ENCODE results near the gene PCDHGB1. TPM values are rescaled to one million over a fixed set of nuclear protein-coding genes. Genes with fewer than 3 reads are reported as not detected.

Gene PCDHGB1
- polyA plus RNA-seq, 1 experiment, result 2.2 TPM

DNA sequence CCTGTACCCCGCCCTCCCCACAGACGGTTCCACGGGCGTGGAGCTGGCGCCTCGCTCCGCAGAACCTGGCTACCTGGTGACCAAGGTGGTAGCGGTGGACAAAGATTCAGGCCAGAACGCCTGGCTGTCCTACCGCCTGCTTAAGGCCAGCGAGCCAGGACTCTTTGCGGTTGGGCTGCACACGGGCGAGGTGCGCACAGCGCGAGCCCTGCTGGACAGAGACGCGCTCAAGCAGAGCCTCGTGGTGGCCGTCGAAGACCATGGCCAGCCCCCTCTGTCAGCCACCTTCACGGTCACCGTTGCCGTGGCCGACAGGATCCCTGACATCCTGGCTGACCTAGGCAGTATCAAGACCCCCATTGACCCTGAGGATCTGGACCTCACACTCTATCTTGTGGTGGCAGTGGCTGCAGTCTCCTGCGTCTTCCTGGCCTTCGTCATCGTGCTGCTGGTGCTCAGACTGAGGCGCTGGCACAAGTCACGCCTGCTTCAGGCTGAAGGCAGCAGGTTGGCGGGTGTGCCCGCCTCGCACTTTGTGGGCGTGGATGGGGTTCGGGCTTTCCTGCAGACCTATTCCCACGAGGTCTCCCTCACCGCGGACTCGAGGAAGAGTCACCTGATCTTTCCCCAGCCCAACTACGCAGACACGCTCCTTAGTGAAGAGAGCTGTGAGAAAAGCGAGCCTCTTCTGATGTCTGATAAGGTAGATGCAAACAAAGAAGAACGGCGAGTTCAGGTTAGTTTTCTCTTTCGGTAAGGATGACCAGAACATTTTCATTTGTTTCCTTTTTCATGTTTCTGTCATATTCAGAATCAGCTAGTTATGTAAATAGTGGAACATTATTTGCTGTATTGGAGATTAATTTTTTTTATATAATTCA lies 16.4 kb downstream of the PCDHGB1 start:
- ChIA-PET CTCF (interaction anchor here (0.6 to 1.4 kb wide), 3 partner anchors 10 to 424 kb away, joined by 3 read pairs; partner anchors contain the start of gene PCDHGA12), POLR2A (no interaction called here)
- no peak overlapping the region for H3K4me3 ChIP-seq (ENCODE audit: low read depth, low read length)

DNA sequence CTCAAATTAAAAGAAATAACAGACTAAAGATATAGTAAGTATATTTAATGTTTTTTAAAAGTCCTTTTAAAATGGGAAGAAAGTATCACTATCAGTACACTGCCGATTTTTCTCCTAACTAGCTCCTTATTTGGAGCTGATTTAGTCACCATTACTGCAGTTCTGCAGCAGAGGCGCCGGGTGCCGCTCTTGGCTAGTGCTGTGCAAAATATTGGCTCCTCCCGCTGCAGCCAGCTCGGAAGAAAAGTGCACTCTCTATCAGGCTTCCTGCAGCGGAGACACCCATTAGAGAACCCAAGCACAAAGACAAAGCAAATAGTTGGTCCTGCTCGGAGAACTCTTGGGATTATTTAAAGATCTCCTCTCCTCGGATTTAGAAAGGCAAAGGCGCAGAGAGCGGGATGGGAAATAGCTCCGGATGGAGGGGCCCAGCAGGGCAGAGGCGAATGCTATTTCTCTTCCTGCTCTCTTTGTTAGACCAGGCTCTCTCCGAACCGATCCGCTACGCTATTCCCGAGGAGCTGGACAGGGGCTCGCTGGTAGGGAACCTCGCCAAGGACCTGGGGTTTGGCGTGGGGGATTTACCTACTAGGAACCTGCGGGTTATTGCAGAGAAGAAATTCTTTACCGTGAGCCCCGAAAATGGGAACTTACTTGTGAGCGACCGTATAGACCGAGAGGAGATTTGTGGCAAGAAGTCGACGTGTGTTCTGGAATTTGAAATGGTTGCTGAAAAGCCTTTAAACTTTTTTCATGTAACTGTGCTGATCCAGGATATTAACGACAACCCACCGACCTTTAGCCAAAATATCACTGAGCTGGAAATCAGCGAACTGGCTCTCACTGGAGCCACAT lies 20.3 kb downstream of the PCDHGB1 start, which contains the start of gene PCDHGB3:
PCDHGB3 (plus strand) TSS at position 249 of the 855 bp plus-strand sequence; CDS start at position 402, 153 bp downstream.
- POLR2A ChIA-PET, result interaction anchor here (0.6 kb wide), 1 partner anchor 198 kb away, joined by 3 read pairs; no protein-coding TSS in a partner anchor
- DNase-seq (ENCODE audit: low read depth), result no peak
- TF ChIP-seq, protein P1, sequence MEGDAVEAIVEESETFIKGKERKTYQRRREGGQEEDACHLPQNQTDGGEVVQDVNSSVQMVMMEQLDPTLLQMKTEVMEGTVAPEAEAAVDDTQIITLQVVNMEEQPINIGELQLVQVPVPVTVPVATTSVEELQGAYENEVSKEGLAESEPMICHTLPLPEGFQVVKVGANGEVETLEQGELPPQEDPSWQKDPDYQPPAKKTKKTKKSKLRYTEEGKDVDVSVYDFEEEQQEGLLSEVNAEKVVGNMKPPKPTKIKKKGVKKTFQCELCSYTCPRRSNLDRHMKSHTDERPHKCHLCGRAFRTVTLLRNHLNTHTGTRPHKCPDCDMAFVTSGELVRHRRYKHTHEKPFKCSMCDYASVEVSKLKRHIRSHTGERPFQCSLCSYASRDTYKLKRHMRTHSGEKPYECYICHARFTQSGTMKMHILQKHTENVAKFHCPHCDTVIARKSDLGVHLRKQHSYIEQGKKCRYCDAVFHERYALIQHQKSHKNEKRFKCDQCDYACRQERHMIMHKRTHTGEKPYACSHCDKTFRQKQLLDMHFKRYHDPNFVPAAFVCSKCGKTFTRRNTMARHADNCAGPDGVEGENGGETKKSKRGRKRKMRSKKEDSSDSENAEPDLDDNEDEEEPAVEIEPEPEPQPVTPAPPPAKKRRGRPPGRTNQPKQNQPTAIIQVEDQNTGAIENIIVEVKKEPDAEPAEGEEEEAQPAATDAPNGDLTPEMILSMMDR (IDR thresholded peaks at IDR 0.05; ENCODE audit: insufficient read depth, low read depth, low read length), result peak; percentile 61
- H3K4me3 ChIP-seq (ENCODE audit: low read depth, low read length), result peak within 1 kb of the TSS; percentile 24
- CTCF ChIA-PET, result interaction anchor here (0.8 to 3.5 kb wide), 30 partner anchors 10 to 197 kb away, joined by 3 to 18 read pairs (median 4); partner anchors contain the start of genes PCDHB12, PCDHB9, PCDHGA10 and PCDHGA11
- H3K36me3 ChIP-seq (ENCODE audit: control insufficient read depth, insufficient read depth, low read length), result no peaks in the 10 kb centered on the region
- H3K27me3 ChIP-seq (ENCODE audit: control insufficient read depth, insufficient read depth, low read length), result no peaks in the 10 kb centered on the region; the same call in none of the 2 replicates

More for the DNA sequence above, 16.4 kb downstream of the PCDHGB1 start:
- TF ChIP-seq, protein P1 (IDR thresholded peaks at IDR 0.05; ENCODE audit: insufficient read depth, low read depth, low read length), result no peak
- no peaks in the 10 kb centered on the region for H3K36me3 ChIP-seq (ENCODE audit: control insufficient read depth, insufficient read depth, low read length)
- no peak for DNase-seq (ENCODE audit: low read depth)
- H3K27me3 ChIP-seq (ENCODE audit: control insufficient read depth, insufficient read depth, low read length), result peaks cover 2% of the 10 kb centered on the region; the same call in 1 of the 2 replicates

DNA sequence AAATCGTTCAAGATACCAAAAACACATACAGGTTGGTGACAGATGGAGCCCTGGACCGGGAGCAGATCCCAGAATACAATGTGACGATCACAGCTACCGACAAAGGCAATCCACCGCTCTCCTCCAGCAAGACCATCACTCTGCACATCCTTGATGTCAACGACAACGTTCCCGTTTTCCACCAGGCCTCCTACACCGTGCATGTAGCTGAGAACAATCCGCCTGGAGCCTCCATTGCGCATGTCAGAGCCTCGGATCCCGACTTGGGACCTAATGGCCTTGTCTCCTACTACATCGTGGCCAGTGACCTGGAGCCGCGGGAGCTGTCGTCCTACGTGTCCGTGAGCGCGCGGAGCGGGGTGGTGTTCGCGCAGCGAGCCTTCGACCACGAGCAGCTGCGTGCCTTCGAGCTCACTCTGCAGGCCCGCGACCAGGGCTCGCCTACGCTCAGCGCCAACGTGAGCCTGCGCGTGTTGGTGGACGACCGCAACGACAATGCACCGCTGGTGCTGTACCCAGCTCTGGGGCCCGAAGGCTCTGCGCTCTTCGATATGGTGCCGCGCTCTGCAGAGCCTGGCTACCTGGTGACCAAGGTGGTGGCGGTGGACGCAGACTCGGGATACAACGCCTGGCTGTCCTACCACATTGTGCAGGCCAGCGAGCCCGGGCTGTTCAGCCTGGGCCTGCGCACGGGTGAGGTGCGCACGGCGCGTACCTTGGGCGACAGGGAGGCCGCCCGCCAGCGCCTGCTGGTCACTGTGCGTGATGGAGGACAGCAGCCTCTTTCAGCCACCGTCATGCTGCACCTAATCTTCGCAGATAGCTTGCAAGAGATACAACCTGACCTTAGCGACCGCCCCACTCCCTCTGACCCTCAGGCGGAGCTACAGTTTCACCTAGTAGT lies 21.9 kb downstream of the PCDHGB1 start:
- no peak overlapping the region for H3K4me3 ChIP-seq (ENCODE audit: low read depth, low read length)
- no peaks in the 10 kb centered on the region for H3K36me3 ChIP-seq (ENCODE audit: control insufficient read depth, insufficient read depth, low read length)
- ChIA-PET POLR2A (no interaction called here), CTCF (interaction anchor here (0.7 to 3.5 kb wide), 9 partner anchors 8 to 195 kb away, joined by 3 to 18 read pairs (median 4); partner anchors contain the start of genes PCDHGA10, PCDHGA7, PCDHGB1 and PCDHGB4)
- H3K27me3 ChIP-seq (ENCODE audit: control insufficient read depth, insufficient read depth, low read length), result no peaks in the 10 kb centered on the region; the same call in 1 of the 2 replicates
- DNase-seq (ENCODE audit: low read depth), result no peak
- TF ChIP-seq, protein P1 (IDR thresholded peaks at IDR 0.05; ENCODE audit: insufficient read depth, low read depth, low read length), result no peak

DNA sequence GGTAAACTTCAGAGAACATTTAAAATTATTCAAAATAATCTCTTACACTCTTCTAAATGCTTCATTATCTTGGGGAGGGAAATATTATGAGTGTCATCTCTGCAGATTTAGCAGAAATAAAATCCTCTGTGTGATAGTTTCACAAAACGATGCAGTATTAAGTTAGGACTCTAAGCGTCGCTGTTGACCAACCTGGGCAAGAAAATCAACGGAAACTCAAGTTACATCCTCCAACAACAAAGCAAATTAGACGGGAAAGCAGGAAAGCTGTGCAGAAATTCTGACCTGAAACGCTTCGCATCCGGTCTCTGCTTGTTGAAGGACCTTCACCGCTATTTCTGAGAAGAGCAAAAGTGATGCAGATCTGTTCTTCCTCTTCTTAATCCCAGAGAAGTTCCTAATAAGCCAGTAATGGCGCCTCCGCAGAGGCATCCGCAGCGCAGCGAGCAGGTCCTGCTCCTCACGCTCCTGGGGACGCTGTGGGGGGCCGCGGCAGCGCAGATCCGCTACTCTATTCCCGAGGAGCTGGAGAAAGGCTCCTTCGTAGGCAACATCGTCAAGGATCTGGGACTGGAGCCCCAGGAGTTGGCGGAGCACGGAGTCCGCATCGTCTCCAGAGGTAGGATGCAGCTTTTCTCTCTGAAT lies 23.9 kb downstream of the PCDHGB1 start, which contains the start of gene PCDHGA6:
PCDHGA6 (plus strand) TSS at position 219 of the 645 bp plus-strand sequence; CDS start at position 412, 193 bp downstream.
- Histone ChIP-seq H3K4me3 (ENCODE audit: low read depth, low read length) (peak within 1 kb of the TSS; percentile 30), H3K27me3 (ENCODE audit: control insufficient read depth, insufficient read depth, low read length) (no peaks in the 10 kb centered on the region; the same call in 1 of the 2 replicates), H3K36me3 (ENCODE audit: control insufficient read depth, insufficient read depth, low read length) (no peaks in the 10 kb centered on the region)
- DNase-seq (ENCODE audit: low read depth), result no peak
- ChIA-PET CTCF (interaction anchor here (0.9 to 2.2 kb wide), 13 partner anchors 10 to 192 kb away, joined by 3 to 14 read pairs (median 4); partner anchors contain the start of genes PCDHGA11, PCDHGA4, PCDHGA5 and PCDHGB6), POLR2A (no interaction called here)
- TF ChIP-seq, protein P1 (IDR thresholded peaks at IDR 0.05; ENCODE audit: insufficient read depth, low read depth, low read length), result peak; percentile 56; the same call in 1 of the 2 replicates
